OCI-LY3 (cell line): ENCODE measurements around the gene LRCH1.

Experiments used
- CTCF ChIP-seq: fragments of 200-600, 300-600 bp; sonication (generic); IDR thresholded peaks from 2 replicates; pipeline ENCODE4 v1.5.1; 2014; ENCODE audit warnings: antibody characterized with exemption, low read length, low read depth
- EZH2phosphoT487 ChIP-seq: fragments of 200-600 bp; shearing (Covaris generic); IDR thresholded peaks from 2 replicates; pipeline ENCODE4 v1.6.1; 2018; ENCODE audit warnings: antibody characterized with exemption, mixed run types, low read depth

- TF ChIP-seq CTCF (no peak), EZH2phosphoT487 (no peak)
Observed at GRCh38 chr13:46668931-46669525, 116.1 kb downstream of the LRCH1 start.
